Measurements from ENCODE around the gene SCMH1.
"Not testable (repeated sequence)": the region's sequence is repeated elsewhere in the genome, so short reads cannot be mapped to it uniquely, and the experiment has no call there.

Gene SCMH1

GRCh38 chr1:41238311-41238988 is 3.7 kb downstream of the SCMH1 start:
- peaks cover 27% of the 10 kb centered on the region for H3K4me1 Mint-ChIP-seq (ENCODE audit: low read depth)
- no peaks in the 10 kb centered on the region for H3K9me3 Mint-ChIP-seq (ENCODE audit: low read depth)
- H3K27me3 Mint-ChIP-seq, result no peaks in the 10 kb centered on the region
- no peak overlapping the region for H3K4me3 Mint-ChIP-seq
- H3K27ac Mint-ChIP-seq, result no peak overlapping the region
- H3K36me3 Mint-ChIP-seq, result no peaks in the 10 kb centered on the region

GRCh38 chr1:41236781-41237180 is 5.3 kb downstream of the SCMH1 start:
- Mint-ChIP-seq H3K27me3 (no peaks in the 10 kb centered on the region), H3K4me1 (ENCODE audit: low read depth) (peaks cover 22% of the 10 kb centered on the region), H3K27ac (no peak overlapping the region), H3K4me3 (no peak overlapping the region), H3K36me3 (no peaks in the 10 kb centered on the region), H3K9me3 (ENCODE audit: low read depth) (no peaks in the 10 kb centered on the region)

DNA sequence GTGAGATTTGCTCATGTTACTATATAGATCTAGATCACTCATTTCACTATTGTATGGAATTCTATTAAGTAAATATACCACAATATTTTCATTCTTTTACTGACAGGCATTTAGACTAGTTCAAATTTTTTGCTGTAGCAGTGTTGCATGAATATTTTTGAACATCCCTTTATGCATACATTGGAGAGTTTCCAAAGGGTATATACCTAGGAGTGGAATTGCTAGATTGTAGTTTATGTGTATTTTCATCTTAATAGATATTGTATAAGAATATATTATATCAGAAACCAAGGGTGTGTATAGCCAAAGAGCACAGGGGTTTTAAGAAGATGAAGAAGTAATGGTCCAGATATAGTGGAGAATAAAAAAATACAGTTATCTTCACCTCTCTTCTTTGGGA is 6.2 kb downstream of the SCMH1 start:
- Mint-ChIP-seq H3K9me3 (ENCODE audit: low read depth) (no peaks in the 10 kb centered on the region), H3K4me1 (ENCODE audit: low read depth) (peaks cover 19% of the 10 kb centered on the region), H3K27ac (no peak overlapping the region), H3K4me3 (no peak overlapping the region), H3K36me3 (no peaks in the 10 kb centered on the region), H3K27me3 (no peaks in the 10 kb centered on the region)

GRCh38 chr1:41233708-41234107 is 8.4 kb downstream of the SCMH1 start:
- no peaks in the 10 kb centered on the region for H3K27me3 Mint-ChIP-seq
- H3K36me3 Mint-ChIP-seq, result peaks cover 4% of the 10 kb centered on the region
- H3K4me1 Mint-ChIP-seq (ENCODE audit: low read depth), result peaks cover 7% of the 10 kb centered on the region
- no peak overlapping the region for H3K27ac Mint-ChIP-seq
- no peak overlapping the region for H3K4me3 Mint-ChIP-seq
- no peaks in the 10 kb centered on the region for H3K9me3 Mint-ChIP-seq (ENCODE audit: low read depth)

- no peak overlapping the region for H3K27ac Mint-ChIP-seq
Observed at GRCh38 chr1:41232305-41232704, 9.8 kb downstream of the SCMH1 start.

GRCh38 chr1:41230656-41231055 is 11.4 kb downstream of the SCMH1 start:
- H3K27me3 Mint-ChIP-seq, result no peaks in the 10 kb centered on the region
- H3K4me3 Mint-ChIP-seq, result no peak overlapping the region
- H3K36me3 Mint-ChIP-seq, result peaks cover 4% of the 10 kb centered on the region
- no peak overlapping the region for H3K27ac Mint-ChIP-seq
- H3K4me1 Mint-ChIP-seq (ENCODE audit: low read depth), result peaks cover 6% of the 10 kb centered on the region
- H3K9me3 Mint-ChIP-seq (ENCODE audit: low read depth), result no peaks in the 10 kb centered on the region

More at GRCh38 chr1:41232305-41232704, 9.8 kb downstream of the SCMH1 start:
- Mint-ChIP-seq H3K4me3 (no peak overlapping the region), H3K27me3 (no peaks in the 10 kb centered on the region), H3K4me1 (ENCODE audit: low read depth) (peaks cover 7% of the 10 kb centered on the region), H3K36me3 (peaks cover 4% of the 10 kb centered on the region), H3K9me3 (ENCODE audit: low read depth) (no peaks in the 10 kb centered on the region)

DNA sequence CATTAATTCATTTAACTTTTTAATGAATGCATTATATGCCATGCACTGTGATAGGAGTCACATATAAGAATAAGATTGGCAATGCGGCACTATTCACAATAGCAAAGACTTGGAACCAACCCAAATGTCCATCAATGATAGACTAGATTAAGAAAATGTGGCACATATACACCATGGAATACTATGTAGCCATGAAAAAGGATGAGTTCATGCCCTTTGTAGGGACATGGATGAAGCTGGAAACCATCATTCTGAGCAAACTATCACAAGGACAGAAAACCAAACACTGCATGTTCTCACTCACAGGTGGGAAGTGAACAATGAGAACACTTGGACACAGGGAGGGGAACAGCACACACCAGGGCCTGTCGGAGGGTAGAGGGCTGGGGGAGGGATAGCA is 12.9 kb downstream of the SCMH1 start:
- not testable (repeated sequence) for H3K9me3 Mint-ChIP-seq (ENCODE audit: low read depth); H3K4me3 Mint-ChIP-seq; H3K4me1 Mint-ChIP-seq (ENCODE audit: low read depth); H3K27me3 Mint-ChIP-seq; H3K27ac Mint-ChIP-seq; H3K36me3 Mint-ChIP-seq

GRCh38 chr1:41226815-41227434 is 15.2 kb downstream of the SCMH1 start:
- H3K27ac Mint-ChIP-seq, result no peak overlapping the region

DNA sequence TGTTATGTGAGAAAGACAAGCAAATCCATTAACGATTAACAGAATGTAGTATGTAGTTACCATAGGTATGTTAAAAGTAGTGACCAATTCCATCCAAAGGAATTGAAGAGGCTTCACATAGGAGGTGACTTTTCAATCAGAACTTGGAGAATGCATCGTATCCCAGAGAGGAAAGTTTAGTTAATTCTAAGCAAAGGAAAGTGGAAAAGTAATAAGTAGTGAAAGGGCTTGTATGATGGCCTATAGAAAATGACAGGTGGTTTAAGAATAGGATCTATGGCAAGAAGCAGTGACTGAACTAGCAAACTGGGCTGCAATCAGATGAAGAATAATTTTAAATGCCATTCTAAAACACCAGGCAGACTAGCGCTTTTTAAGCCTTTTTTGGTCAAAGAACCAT is 16.6 kb downstream of the SCMH1 start:
- Mint-ChIP-seq H3K4me1 (ENCODE audit: low read depth) (peaks cover 10% of the 10 kb centered on the region), H3K4me3 (no peak overlapping the region), H3K27me3 (no peaks in the 10 kb centered on the region), H3K36me3 (peaks cover 11% of the 10 kb centered on the region), H3K27ac (no peak overlapping the region), H3K9me3 (ENCODE audit: low read depth) (peaks cover 4% of the 10 kb centered on the region)

More at GRCh38 chr1:41226815-41227434, 15.2 kb downstream of the SCMH1 start:
- Mint-ChIP-seq H3K27me3 (no peaks in the 10 kb centered on the region), H3K4me1 (ENCODE audit: low read depth) (peaks cover 9% of the 10 kb centered on the region), H3K9me3 (ENCODE audit: low read depth) (no peaks in the 10 kb centered on the region), H3K4me3 (no peak overlapping the region), H3K36me3 (peaks cover 6% of the 10 kb centered on the region)

GRCh38 chr1:41222496-41222895 is 19.6 kb downstream of the SCMH1 start:
- Mint-ChIP-seq H3K4me3 (no peak overlapping the region), H3K4me1 (ENCODE audit: low read depth) (peaks cover 10% of the 10 kb centered on the region), H3K9me3 (ENCODE audit: low read depth) (peaks cover 12% of the 10 kb centered on the region), H3K27me3 (no peaks in the 10 kb centered on the region), H3K27ac (no peak overlapping the region), H3K36me3 (peaks cover 26% of the 10 kb centered on the region)

DNA sequence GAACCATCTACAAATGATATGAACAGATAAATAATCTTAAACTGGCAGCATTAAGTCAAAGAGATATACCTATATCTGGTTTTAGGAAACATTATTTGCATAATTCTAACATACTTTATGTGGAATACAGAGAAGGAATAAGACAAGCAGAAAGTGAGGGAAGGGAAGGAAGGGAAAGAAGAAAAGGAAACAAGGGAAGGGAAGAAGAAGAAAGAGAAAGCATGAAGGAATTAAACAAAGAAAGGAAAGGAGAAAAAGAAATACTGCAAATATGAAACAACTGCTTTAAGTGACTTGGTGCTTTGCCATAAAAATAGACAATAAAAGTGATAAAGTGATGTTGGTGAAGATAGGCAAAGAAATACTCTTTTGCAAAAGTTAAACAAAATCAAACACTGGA is 20.1 kb downstream of the SCMH1 start:
- Mint-ChIP-seq H3K9me3 (ENCODE audit: low read depth) (peaks cover 12% of the 10 kb centered on the region), H3K27ac (no peak overlapping the region), H3K27me3 (no peaks in the 10 kb centered on the region), H3K36me3 (peaks cover 31% of the 10 kb centered on the region), H3K4me1 (ENCODE audit: low read depth) (peaks cover 7% of the 10 kb centered on the region), H3K4me3 (no peak overlapping the region)

GRCh38 chr1:41218152-41218551 is 24.0 kb downstream of the SCMH1 start:
- Mint-ChIP-seq H3K27ac (no peak overlapping the region), H3K36me3 (peaks cover 32% of the 10 kb centered on the region), H3K27me3 (no peaks in the 10 kb centered on the region), H3K4me1 (ENCODE audit: low read depth) (peaks cover 10% of the 10 kb centered on the region), H3K4me3 (no peak overlapping the region), H3K9me3 (ENCODE audit: low read depth) (peaks cover 12% of the 10 kb centered on the region)

DNA sequence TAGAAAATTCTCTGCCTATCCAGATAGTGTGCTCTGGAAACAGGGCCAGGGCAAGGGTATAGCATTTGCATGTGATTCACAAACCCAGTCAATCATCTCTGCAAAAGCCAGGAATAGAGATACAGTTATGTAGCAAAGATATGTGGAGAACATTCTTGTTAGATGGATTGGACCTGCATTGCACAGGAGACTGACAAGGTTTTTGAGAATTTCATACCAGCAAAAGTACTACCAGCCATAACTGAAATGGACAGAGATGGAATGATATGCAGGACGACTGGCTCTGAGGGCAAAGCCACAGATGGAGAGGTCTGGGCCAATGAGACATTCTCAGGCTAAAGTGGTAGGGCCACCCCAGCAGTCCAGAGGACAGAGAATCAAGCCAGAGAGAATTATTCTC is 24.7 kb downstream of the SCMH1 start:
- Mint-ChIP-seq H3K9me3 (ENCODE audit: low read depth) (peaks cover 12% of the 10 kb centered on the region), H3K4me3 (no peak overlapping the region), H3K27ac (no peak overlapping the region), H3K4me1 (ENCODE audit: low read depth) (peaks cover 8% of the 10 kb centered on the region), H3K27me3 (no peaks in the 10 kb centered on the region), H3K36me3 (peaks cover 32% of the 10 kb centered on the region)

DNA sequence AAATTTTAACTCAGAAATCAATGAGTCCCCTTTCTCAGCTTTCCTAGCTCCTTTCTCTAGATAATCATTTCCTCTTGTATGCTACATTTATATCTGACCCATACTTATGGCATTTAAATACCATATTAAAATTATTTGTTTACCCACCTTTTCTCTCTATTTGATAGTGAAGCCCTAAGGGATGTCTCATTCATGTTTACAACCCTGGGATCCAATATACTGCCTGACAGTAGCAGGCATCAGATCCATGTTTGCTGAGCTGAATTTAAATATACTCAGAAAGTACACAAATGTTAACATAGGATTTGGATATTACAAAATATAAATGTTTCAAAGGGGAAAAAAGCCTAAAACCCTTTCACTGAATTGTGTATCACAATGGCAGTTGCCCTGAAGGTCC is 26.5 kb downstream of the SCMH1 start:
- Mint-ChIP-seq H3K4me3 (no peak overlapping the region), H3K9me3 (ENCODE audit: low read depth) (peaks cover 8% of the 10 kb centered on the region), H3K27ac (no peak overlapping the region), H3K27me3 (no peaks in the 10 kb centered on the region), H3K4me1 (ENCODE audit: low read depth) (peaks cover 9% of the 10 kb centered on the region), H3K36me3 (peaks cover 37% of the 10 kb centered on the region)

- H3K36me3 Mint-ChIP-seq, result peaks cover 37% of the 10 kb centered on the region
- H3K9me3 Mint-ChIP-seq (ENCODE audit: low read depth), result peaks cover 7% of the 10 kb centered on the region
- no peak overlapping the region for H3K27ac Mint-ChIP-seq
- no peak overlapping the region for H3K4me3 Mint-ChIP-seq
- H3K27me3 Mint-ChIP-seq, result no peaks in the 10 kb centered on the region
- peaks cover 12% of the 10 kb centered on the region for H3K4me1 Mint-ChIP-seq (ENCODE audit: low read depth)
Observed at GRCh38 chr1:41213341-41213740, 28.8 kb downstream of the SCMH1 start.

DNA sequence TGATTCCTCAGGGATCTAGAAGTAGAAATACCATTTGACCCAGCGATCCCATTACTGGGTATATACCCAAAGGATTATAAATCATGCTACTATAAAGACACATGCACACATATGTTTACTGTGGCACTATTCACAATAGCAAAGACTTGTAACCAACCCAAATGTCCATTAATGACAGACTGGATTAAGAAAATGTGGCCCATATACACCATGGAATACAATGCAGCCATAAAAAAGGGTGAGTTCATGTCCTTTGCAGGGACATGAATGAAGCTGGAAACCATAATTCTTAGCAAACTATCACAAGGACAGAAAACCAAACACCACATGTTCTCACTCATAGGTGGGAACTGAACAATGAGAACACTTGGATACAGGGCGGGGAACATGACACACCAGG is 30.5 kb downstream of the SCMH1 start:
- H3K4me1 Mint-ChIP-seq (ENCODE audit: low read depth), result peaks cover 13% of the 10 kb centered on the region

More for the DNA sequence above, 30.5 kb downstream of the SCMH1 start:
- H3K36me3 Mint-ChIP-seq, result peaks cover 28% of the 10 kb centered on the region
- H3K27ac Mint-ChIP-seq; H3K4me3 Mint-ChIP-seq; H3K27me3 Mint-ChIP-seq; H3K9me3 Mint-ChIP-seq (ENCODE audit: low read depth): not testable (repeated sequence)

Data from activated naive CD8-positive, alpha-beta T cell (primary cell).